Measurements from ENCODE around the gene SERPINB1. TPM values are rescaled to one million over a fixed set of nuclear protein-coding genes. Genes with fewer than 3 reads are reported as not detected.

SERPINB1 gene
- total RNA-seq, 2 experiments from 2014 or later, result 62.8 to 72.8 TPM

Small RNA genes within 50 kb of the gene (microRNA-seq; reads per million reads assigned to microRNA genes)
- 1.3 reads per million for gene MIR4645 (ENCODE audit: borderline microRNAs expressed, borderline replicate concordance)

Other genes with a start within 250 kb of the SERPINB1 start
- under 1 TPM; 0.62 to 0.69 TPM for gene MYLK4, start 90.9 kb downstream of the SERPINB1 start, total RNA-seq
- 10 to 100 TPM; 48.0 to 50.5 TPM for gene WRNIP1, start 76.5 kb downstream of the SERPINB1 start, total RNA-seq
- gene SERPINB9, start 61.4 kb upstream of the SERPINB1 start, total RNA-seq, result 10 to 100 TPM; 40.2 to 49.4 TPM
- gene SERPINB6, start 129.7 kb upstream of the SERPINB1 start, total RNA-seq, result 10 to 100 TPM in 1 of 2 experiments, 1 to 10 TPM in 1; 9.1 to 14.3 TPM
- gene NQO2, start 158.0 kb upstream of the SERPINB1 start, total RNA-seq, result 10 to 100 TPM; 37.5 to 43.2 TPM
- gene RIPK1, start 226.6 kb upstream of the SERPINB1 start, total RNA-seq, result 10 to 100 TPM; 35.8 to 38.9 TPM

Data from activated CD4-positive, alpha-beta T cell treated with anti-CD3 and anti-CD28 coated beads, Interleukin-2, amount 10 ng/mL, durations not matched to agents 7 days and 5 days (primary cell).